ENCODE measurements around the gene MYH7.

MYH7 gene

GRCh38 chr14:23375527-23376251 lies 59.8 kb downstream of the MYH7 start:
- no peak overlapping the region for H3K4me3 ChIP-seq (ENCODE audit: low read depth, low read length)
- CTCF ChIA-PET = interaction anchor here (1.4 to 10.9 kb wide), 4 partner anchors 10 to 111 kb away, joined by 4 to 303 read pairs (median 80); partner anchors contain the start of genes EFS and PABPN1
- no peak for TF ChIP-seq CTCF (IDR thresholded peaks at IDR 0.05; ENCODE audit: insufficient read depth, low read length, missing control alignments)
- POLR2A ChIA-PET = no interaction called here
- DNase-seq (ENCODE audit: low read depth, low spot score) = no peak

GRCh38 chr14:23373041-23373440 lies 62.4 kb downstream of the MYH7 start:
- H3K4me3 ChIP-seq (ENCODE audit: low read depth, low read length) = no peak overlapping the region
- no peak for TF ChIP-seq CTCF (IDR thresholded peaks at IDR 0.05; ENCODE audit: insufficient read depth, low read length, missing control alignments)
- POLR2A ChIA-PET = no interaction called here
- CTCF ChIA-PET = interaction anchor here (10.9 kb wide), 1 partner anchor 45 kb away, joined by 303 read pairs; the partner anchor contains the start of gene PABPN1
- no peak for DNase-seq (ENCODE audit: low read depth, low spot score)

GRCh38 chr14:23372509-23372908 lies 63.0 kb downstream of the MYH7 start, which contains the start of gene IL25:
TSS of gene IL25 (plus strand) at chr14:23372809.
- POLR2A ChIA-PET = no interaction called here
- no peak within 1 kb of the TSS for H3K4me3 ChIP-seq (ENCODE audit: low read depth, low read length)
- CTCF ChIA-PET = interaction anchor here (0.8 to 3.3 kb wide), 2 partner anchors 8 to 43 kb away, joined by 3 to 14 read pairs; no protein-coding TSS in a partner anchor
- no peak for DNase-seq (ENCODE audit: low read depth, low spot score)
- TF ChIP-seq CTCF (IDR thresholded peaks at IDR 0.05; ENCODE audit: insufficient read depth, low read length, missing control alignments) = no peak

- ChIA-PET POLR2A (no interaction called here), CTCF (interaction anchor here (0.8 to 3.3 kb wide), 2 partner anchors 8 to 42 kb away, joined by 3 to 14 read pairs; no protein-coding TSS in a partner anchor)
- no peak overlapping the region for H3K4me3 ChIP-seq (ENCODE audit: low read depth, low read length)
- no peak for DNase-seq (ENCODE audit: low read depth, low spot score)
- TF ChIP-seq CTCF (IDR thresholded peaks at IDR 0.05; ENCODE audit: insufficient read depth, low read length, missing control alignments) = no peak
These were observed 63.6 kb downstream of the MYH7 start for GRCh38 chr14:23371865-23372264.

- no peak overlapping the region for H3K4me3 ChIP-seq (ENCODE audit: low read depth, low read length)
- ChIA-PET CTCF (interaction anchor here (2.2 to 12.6 kb wide), 3 partner anchors 10 to 43 kb away, joined by 6 to 153 read pairs (median 14); partner anchors contain the start of gene CMTM5), POLR2A (no interaction called here)
- DNase-seq (ENCODE audit: low read depth, low spot score) = no peak
- no peak for TF ChIP-seq CTCF (IDR thresholded peaks at IDR 0.05; ENCODE audit: insufficient read depth, low read length, missing control alignments)
These were observed 65.2 kb downstream of the MYH7 start for GRCh38 chr14:23370221-23370620.

GRCh38 chr14:23366426-23366921 lies 69.0 kb downstream of the MYH7 start:
- peak overlapping the region; percentile 74 for H3K4me3 ChIP-seq (ENCODE audit: low read depth, low read length)
- TF ChIP-seq CTCF (IDR thresholded peaks at IDR 0.05; ENCODE audit: insufficient read depth, low read length, missing control alignments) = no peak
- CTCF ChIA-PET = interaction anchor here (0.7 to 12.6 kb wide), 3 partner anchors 12 to 40 kb away, joined by 4 to 153 read pairs (median 7); partner anchors contain the start of gene CMTM5
- POLR2A ChIA-PET = interaction anchor here (0.7 to 2.2 kb wide), 5 partner anchors 8 to 45 kb away, joined by 3 to 11 read pairs (median 3); partner anchors contain the start of genes PABPN1 and SLC22A17
- no peak for DNase-seq (ENCODE audit: low read depth, low spot score)

All from AG04449 (cell line).